C4-2B (cell line): ENCODE results near the gene MAGED2.
"Not testable (repeated sequence)": the region's sequence is repeated elsewhere in the genome, so short reads cannot be mapped to it uniquely, and the experiment has no call there.

Experiments used
- H3K27ac ChIP-seq: fragments of 450-650 bp; 2 replicates; pipeline ENCODE4 v1.5.1; 2017
- CTCF ChIP-seq: fragments of 450-650 bp; conservative IDR thresholded peaks from 2 replicates; pipeline ENCODE4 v1.5.1; 2017; ENCODE audit warnings: mild to moderate bottlenecking
- ZFX ChIP-seq: fragments of 450-650 bp; IDR thresholded peaks from 2 replicates; pipeline ENCODE4 v1.6.1; 2017

Gene MAGED2

GRCh38 chrX:54807524-54808108 lies at the start of gene MAGED2:
Gene MAGED2, plus strand, starts transcription at chrX:54807745. Its CDS starts 1,587 bp downstream, at chrX:54809332.
- TF ChIP-seq CTCF (no peak), ZFX (no peak)
- peak within 1 kb of the TSS; percentile 80 for H3K27ac ChIP-seq

- TF ChIP-seq ZFX (no peak), CTCF (no peak)
- no peak overlapping the region for H3K27ac ChIP-seq
Observed at GRCh38 chrX:54758114-54759055, 49.2 kb upstream of the MAGED2 start.

- H3K27ac ChIP-seq: not testable (repeated sequence)
Observed at GRCh38 chrX:54774391-54775094, 33.0 kb upstream of the MAGED2 start.

- H3K27ac ChIP-seq: no peak overlapping the region
- TF ChIP-seq ZFX (no peak), CTCF (no peak)
Observed at GRCh38 chrX:54776061-54776460, 31.5 kb upstream of the MAGED2 start.

- no peak overlapping the region for H3K27ac ChIP-seq
- TF ChIP-seq CTCF (no peak), ZFX (no peak)
Observed at GRCh38 chrX:54776987-54777672, 30.4 kb upstream of the MAGED2 start.

- TF ChIP-seq CTCF (peak; percentile 14), ZFX (no peak)
- no peak overlapping the region for H3K27ac ChIP-seq
Observed at GRCh38 chrX:54785901-54786300, 21.6 kb upstream of the MAGED2 start.

- no peak overlapping the region for H3K27ac ChIP-seq
- TF ChIP-seq CTCF (peak; percentile 18), ZFX (no peak)
Observed at GRCh38 chrX:54786967-54787366, 20.6 kb upstream of the MAGED2 start.
